GM18951 (cell line): Measurements from ENCODE around the gene FAM131B.

Source experiments
- POLR2A ChIP-seq: IDR thresholded peaks from 4 replicates; pipeline ENCODE4 v1.6.1; 2011; ENCODE audit warnings: mild to moderate bottlenecking; ENCODE audit not compliant: insufficient read length, insufficient read depth; ENCODE audit errors: extremely low read depth
- in situ Hi-C: fragments of 300-500 bp; cut with MboI; formaldehyde crosslinking; loops from one replicate; pipeline ENCODE4 v1.12.0; 2022; ENCODE audit warnings: low sequenced_read_pairs, mixed read lengths, inconsistent platforms; ENCODE audit not compliant: unreplicated experiment

FAM131B gene

DNA sequence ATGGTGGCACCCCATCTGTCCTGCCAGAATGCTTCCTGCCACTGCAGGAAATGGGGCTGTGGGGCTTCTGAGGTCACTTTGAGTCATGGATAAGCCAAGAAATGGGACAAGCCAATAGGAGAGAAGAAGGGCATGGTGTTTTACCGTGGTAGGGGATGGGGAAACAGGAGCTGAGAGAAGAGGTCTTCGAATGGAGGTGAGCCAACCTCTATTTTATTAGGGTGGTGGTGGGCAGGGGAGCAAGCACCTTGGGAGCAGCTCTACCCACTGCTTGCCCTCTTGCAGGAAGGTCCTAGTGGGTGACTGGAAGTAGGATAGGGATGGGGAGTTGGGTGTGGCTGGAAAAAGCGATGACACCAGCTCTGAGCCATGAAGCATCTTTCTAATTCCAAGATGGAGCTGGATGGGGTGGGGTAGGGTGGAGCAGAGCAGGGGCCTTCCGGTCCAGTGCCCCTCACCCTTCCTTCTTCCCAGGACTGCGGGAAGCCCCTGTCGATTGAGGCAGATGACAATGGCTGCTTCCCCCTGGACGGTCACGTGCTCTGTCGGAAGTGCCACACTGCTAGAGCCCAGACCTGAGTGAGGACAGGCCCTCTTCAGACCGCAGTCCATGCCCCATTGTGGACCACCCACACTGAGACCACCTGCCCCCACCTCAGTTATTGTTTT is 27.7 kb upstream of the FAM131B start:
- TF ChIP-seq POLR2A, result no peak
- in situ Hi-C loops, result no loop called here

DNA sequence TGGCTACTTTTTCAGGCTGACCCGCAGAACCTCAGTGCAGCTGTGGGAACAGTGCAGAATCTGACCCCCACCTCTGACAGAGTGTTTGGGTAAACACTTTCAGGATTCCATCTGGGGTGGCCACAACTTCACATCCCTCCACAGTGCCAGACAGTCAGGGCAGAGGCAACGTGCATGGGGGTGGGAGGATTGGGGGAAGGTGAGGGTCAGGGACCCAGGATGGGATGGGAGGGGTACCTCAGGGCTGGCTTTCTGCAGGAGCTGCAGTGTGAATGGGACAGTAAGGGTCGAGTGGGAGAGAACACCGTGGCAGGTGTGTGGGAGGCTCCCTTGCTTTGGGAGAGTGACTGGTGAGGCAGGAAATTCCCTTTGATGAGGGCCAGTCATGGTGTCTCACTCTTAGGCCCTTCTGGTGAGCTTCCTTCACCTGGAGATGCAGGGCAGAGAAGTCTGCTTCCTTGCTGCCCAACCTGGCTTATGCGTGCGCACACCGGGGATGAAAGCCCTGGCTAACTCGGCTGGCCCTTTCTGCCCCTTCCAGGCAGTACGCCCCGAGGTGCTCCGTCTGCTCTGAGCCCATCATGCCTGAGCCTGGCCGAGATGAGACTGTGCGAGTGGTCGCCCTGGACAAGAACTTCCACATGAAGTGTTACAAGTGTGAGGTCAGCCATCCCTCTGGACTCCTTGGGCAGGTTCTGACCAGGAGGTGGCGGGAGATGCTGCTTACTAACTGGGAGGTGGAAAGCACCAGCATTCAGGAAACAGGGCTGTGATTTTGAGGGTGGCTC is 27.0 kb upstream of the FAM131B start:
- in situ Hi-C loops, result no loop called here
- TF ChIP-seq POLR2A, result no peak

DNA sequence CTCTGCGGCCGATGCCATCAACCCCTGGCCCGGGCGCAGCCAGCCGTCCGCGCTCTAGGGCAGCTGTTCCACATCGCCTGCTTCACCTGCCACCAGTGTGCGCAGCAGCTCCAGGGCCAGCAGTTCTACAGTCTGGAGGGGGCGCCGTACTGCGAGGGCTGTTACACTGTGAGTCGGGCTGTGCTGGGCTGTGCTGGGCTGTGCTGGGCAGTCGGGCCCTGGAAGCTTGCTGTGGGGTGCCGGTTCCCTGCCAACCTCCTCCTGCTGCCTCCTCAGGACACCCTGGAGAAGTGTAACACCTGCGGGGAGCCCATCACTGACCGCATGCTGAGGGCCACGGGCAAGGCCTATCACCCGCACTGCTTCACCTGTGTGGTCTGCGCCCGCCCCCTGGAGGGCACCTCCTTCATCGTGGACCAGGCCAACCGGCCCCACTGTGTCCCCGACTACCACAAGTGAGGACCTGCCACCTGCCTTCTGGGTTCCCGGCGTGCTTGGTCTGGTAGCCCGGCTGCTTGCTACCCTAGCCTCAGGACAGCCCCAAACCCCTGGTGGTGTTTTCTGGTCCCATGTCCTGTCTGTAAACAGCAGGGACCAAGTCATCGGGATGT is 26.1 kb upstream of the FAM131B start:
- in situ Hi-C loops, result no loop called here
- TF ChIP-seq POLR2A, result no peak

DNA sequence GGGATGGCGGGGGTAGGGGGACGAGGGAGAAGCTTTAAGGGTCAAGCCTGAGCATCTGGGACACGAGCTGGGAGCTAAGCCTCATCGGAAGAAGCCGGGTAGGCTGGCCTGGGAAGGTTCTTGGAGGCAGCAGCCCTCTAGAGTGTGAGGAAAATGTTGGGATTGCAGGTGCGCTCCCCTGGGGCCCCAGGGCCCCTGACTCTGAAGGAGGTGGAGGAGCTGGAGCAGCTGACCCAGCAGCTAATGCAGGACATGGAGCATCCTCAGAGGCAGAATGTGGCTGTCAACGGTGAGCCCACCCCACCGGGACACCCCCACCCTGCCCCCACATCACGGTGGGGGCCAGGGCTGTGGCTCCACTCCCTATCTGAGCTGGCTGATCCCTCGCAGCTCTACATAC is 25.5 kb upstream of the FAM131B start:
- no peak for TF ChIP-seq POLR2A

DNA sequence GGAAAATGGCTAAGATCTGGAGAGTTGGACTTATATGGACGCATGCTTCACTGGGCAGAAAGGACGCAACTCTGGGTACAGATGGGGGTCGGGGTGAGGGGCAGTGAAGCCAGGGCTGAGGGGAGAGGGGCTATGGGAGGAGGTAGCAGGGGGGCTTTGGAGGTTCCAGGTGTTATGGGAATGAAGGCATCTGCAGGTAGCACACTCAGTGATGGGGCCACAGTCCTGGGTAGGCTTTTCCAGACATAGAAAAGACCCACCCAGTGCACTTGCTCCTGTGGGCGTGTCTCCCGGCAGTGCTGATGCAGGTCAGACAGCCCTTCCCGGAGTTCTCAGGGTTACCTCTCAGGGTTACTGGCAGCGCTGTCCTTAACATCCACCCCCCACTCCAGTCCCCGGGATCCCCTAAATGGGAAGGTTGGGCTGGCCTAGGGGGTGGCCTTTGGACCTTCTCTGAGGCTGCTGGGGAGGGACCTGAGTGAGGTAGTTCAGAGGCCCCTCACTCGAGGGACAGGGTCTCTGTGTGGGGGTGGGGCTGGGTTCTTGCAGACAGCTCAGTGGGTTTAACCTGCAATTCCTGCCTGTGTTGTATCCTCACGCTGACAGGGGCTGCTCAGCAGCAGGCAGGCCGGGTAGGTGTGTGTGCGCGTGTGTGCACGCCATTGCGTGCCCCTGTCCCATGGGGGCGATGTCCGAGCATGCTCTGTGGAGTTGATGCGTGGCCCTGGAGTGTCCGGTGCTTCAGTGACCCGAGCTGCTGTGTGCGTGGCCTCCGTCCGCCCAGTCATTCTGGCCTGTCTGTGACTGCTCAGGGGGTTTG is 24.9 kb upstream of the FAM131B start:
- no peak for TF ChIP-seq POLR2A
- in situ Hi-C loops, result no loop called here

More for the DNA sequence above, 25.5 kb upstream of the FAM131B start:
- in situ Hi-C loops, result no loop called here

DNA sequence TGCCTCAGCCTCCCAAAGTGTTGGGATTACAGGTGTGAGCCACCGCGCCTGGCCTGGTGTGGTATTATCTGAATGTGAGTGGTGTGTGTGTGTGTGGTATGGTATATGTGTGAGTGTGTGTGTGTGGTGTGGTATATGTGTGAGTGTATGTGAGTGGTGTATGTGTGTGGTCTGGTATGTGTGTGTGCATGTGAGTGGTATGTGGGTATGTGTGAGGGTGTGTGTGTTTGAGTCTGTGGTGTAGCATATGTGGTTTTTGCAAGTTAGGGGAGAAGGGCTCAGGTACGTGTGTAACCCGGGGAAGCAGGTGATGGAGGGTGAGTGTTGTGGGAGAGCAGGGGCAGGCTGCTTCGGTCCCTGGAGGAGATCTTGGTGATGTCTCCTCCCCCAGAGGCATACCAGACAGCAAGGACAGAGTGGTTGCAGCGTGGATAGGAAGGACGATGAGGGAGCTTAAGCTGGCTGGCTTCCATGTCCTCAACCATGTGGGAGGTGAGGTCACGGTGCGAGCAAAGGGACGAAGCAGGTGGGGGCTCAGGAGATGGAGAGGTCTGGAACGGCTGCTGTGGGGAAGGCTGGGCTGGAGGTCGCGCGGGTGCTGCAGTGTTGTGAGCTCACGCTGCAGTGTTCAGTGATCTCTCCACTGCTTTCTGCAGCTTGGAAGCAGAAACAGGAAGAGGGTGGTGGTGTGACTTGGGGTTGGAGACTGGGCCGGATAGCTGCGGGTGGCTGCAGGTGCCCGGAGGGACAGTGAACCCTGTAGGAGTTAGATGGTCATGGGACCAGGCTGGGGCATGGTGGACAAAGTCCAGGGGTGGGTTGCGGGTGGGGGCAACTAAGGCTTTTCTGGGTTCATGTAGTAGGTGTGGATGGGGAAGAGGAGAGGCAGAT is 23.6 kb upstream of the FAM131B start:
- in situ Hi-C loops, result no loop called here
- TF ChIP-seq POLR2A, result no peak

DNA sequence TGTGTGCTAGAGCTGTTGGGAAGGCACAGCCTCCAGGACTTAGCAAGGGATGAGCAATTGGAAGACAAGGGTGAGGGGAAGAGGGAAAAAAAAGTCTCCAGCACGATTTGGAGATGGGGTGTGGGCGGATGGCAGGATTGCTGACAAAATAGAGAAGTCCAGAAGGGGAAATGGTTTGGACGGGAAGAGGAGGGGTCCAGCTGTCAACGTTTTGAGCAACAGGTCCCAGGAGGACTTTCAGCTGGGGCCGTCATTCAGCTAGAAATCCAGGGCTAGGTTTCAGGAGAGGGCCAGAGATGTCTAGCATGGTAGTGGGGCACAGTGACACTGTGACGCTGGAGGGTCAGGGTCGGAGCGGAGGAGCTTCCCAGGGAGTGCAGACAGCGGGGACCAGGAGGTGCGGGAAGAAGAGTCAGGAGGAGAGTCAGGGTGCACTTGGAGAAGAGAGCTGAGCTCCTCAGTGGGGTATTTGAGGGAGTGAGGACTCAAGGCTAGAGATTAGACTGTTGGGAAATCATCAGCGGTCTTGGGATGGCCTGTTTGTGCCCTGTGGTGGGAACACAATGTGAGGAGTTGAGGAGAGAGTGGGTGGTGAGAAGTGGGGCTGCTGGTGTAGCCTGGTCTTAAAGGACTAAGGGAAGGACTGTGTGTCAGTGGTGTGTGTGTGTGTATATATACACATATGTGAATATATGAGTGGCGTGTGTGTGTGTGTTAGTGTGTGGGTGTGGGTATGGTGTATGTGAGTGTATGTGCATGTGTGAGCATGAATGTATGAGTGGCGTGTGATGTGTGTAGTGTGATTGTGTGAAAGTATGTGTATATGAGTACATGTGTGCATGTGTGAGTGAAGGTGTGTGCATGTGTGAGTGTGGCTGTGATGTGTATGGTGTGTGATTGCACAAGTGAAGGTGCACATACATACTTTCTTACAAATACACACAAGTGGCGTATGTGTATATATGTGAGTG is 22.4 kb upstream of the FAM131B start:
- TF ChIP-seq POLR2A, result no peak
- in situ Hi-C loops, result no loop called here

DNA sequence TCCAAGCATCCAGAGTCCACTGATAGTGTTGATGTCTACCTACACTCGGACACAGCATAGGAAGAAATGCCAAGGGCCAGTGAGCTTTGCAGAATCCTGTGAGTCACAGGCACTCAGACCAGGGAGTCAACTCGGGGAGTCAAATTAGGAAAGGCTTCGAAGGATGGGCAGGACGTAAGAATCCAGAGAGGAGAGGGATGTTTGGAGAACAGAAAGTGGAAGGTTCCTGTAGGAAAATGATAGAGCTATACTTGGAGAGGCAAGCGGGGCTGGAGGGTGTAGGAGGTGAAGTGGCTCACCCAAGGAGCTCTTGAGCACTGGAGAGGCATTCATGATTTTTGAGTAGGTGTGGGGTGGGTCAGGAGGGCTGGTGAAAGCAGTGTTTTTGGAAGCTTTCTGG is 21.6 kb upstream of the FAM131B start:
- no peak for TF ChIP-seq POLR2A
- in situ Hi-C loops, result no loop called here

DNA sequence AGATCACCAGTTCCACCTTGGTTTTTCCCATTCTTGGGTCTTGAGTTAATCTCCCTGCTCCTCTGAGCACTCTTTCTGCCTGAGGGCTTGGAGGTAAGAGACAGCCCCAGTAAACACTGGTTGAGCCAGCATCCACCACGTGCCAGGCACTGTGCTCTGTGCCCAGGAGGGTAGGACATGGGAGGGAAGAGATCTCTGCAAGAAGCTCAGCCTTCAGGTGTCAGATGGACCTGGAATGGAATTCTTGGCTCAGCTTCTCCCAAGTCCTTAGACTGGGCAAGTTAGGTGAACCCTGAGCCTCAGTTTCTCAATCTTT is 21.1 kb upstream of the FAM131B start:
- no peak for TF ChIP-seq POLR2A

DNA sequence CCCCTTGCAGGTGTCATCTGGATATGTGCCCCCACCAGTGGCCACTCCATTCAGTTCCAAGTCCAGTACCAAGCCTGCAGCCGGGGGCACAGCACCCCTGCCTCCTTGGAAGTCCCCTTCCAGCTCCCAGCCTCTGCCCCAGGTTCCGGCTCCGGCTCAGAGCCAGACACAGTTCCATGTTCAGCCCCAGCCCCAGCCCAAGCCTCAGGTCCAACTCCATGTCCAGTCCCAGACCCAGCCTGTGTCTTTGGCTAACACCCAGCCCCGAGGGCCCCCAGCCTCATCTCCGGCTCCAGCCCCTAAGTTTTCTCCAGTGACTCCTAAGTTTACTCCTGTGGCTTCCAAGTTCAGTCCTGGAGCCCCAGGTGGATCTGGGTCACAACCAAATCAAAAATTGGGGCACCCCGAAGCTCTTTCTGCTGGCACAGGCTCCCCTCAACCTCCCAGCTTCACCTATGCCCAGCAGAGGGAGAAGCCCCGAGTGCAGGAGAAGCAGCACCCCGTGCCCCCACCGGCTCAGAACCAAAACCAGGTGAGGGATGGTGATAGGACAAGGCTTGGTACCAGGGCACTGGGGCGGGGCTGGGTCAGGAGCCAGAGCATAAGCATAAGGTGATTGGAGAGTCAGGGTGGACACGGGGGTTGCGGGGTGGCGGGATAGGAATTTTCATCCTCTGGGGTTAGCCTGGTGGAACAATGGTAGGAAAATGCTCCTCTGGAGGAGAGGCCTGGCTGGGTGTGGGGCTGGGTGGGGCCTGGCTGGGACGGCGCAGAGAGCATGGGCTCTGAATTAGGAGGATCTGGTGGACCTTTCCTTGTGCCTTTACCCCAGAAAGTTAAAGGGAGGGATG is 20.5 kb upstream of the FAM131B start:
- TF ChIP-seq POLR2A, result no peak
- in situ Hi-C loops, result no loop called here

More for the DNA sequence above, 21.1 kb upstream of the FAM131B start:
- in situ Hi-C loops, result no loop called here

DNA sequence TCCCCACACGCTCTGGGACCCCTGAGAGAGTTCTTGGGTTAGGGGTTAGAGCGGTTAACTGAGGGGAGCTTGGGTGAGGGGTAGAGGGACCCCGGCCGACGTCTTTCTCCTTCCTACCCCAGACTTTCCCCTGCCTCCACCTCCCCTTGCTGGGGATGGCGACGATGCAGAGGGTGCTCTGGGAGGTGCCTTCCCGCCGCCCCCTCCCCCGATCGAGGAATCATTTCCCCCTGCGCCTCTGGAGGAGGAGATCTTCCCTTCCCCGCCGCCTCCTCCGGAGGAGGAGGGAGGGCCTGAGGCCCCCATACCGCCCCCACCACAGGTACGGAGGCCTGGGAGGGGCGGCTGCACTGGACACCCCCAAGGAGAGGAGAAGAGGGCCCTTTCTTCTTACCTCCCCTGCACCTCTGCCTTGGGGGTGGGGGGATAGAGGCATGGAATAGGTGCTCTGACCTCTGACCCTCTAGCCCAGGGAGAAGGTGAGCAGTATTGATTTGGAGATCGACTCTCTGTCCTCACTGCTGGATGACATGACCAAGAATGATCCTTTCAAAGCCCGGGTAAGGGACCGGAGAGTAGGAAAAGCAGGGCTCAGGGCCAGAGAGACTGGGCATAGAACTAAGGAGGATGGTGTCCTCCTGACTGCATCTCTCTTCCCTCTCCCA is 19.7 kb upstream of the FAM131B start:
- in situ Hi-C loops, result no loop called here
- no peak for TF ChIP-seq POLR2A
